DOHH2 (cell line): ENCODE results near the gene ZNF385C.

Experiments used
- H3F3A ChIP-seq: fragments of 200-600 bp; sonication (generic), shearing (Covaris generic); 2 replicates; pipeline ENCODE4 v1.6.0; 2016; ENCODE audit warnings: antibody characterized with exemption, mild to moderate bottlenecking; ENCODE audit not compliant: control insufficient read depth, insufficient read depth
- H3K27ac ChIP-seq: fragments of 200-600 bp; sonication (generic); 2 replicates; pipeline ENCODE4 v1.5.1; 2014; ENCODE audit warnings: low read depth, mild to moderate bottlenecking, low read length, moderate library complexity
- H3K27me3 ChIP-seq: fragments of 200-600 bp; sonication (generic); 2 replicates; pipeline ENCODE4 v1.6.1; 2014; ENCODE audit warnings: mild to moderate bottlenecking, low read length, mixed read lengths; ENCODE audit not compliant: control insufficient read depth
- H3K36me3 ChIP-seq: fragments of 200-600 bp; sonication (generic); 2 replicates; pipeline ENCODE4 v1.6.1; 2014; ENCODE audit warnings: mild to moderate bottlenecking, low read length, moderate library complexity, mixed read lengths; ENCODE audit not compliant: control insufficient read depth
- H3K4me1 ChIP-seq: fragments of 200-600 bp; sonication (generic); 2 replicates; pipeline ENCODE4 v1.6.1; 2014; ENCODE audit warnings: mild to moderate bottlenecking, low read length, mixed read lengths; ENCODE audit not compliant: control insufficient read depth
- H3K4me2 ChIP-seq: fragments of 200-600 bp; sonication (generic); 2 replicates; pipeline ENCODE4 v1.6.0; 2014; ENCODE audit warnings: mild to moderate bottlenecking, low read length, moderate library complexity
- H3K4me3 ChIP-seq: fragments of 200-600 bp; sonication (generic); 2 replicates; pipeline ENCODE4 v1.5.1; 2014; ENCODE audit warnings: mild to moderate bottlenecking, low read length, mixed read lengths
- H3K79me2 ChIP-seq: fragments of 200-600 bp; sonication (generic); 2 replicates; pipeline ENCODE4 v1.6.1; 2014; ENCODE audit warnings: mild to moderate bottlenecking, low read length, mixed read lengths; ENCODE audit not compliant: control insufficient read depth
- H3K9me2 ChIP-seq: fragments of 200-600 bp; sonication (generic); replicated peaks from 2 replicates; pipeline ENCODE4 v1.6.1; 2014; ENCODE audit warnings: mild to moderate bottlenecking, low read length, mixed read lengths; ENCODE audit not compliant: control insufficient read depth
- H3K9me3 ChIP-seq: fragments of 200-600 bp; sonication (generic); 2 replicates; pipeline ENCODE4 v1.6.1; 2014; ENCODE audit warnings: antibody characterized with exemption, low read length, mixed read lengths; ENCODE audit not compliant: control insufficient read depth, insufficient read depth
- H4K20me1 ChIP-seq: fragments of 200-600 bp; sonication (generic); 2 replicates; pipeline ENCODE4 v1.6.0; 2014; ENCODE audit warnings: low read depth, mild to moderate bottlenecking, antibody characterized with exemption, low read length, moderate library complexity; ENCODE audit not compliant: control insufficient read depth, insufficient read depth
- CTCF ChIP-seq: fragments of 200-600 bp; sonication (generic); IDR thresholded peaks from one replicate; pipeline ENCODE4 v1.5.1; 2014; ENCODE audit warnings: antibody characterized with exemption, mild to moderate bottlenecking, low read depth, low read length; ENCODE audit not compliant: poor library complexity, severe bottlenecking
- EZH2phosphoT487 ChIP-seq: fragments of 200-600 bp; sonication (generic); IDR thresholded peaks from 2 replicates; pipeline ENCODE4 v1.6.1; 2017; ENCODE audit warnings: borderline replicate concordance, mild to moderate bottlenecking, antibody characterized with exemption, low read length, moderate library complexity, mixed read lengths

ZNF385C gene

GRCh38 chr17:42124256-42124655, 26.0 kb upstream of the ZNF385C start:
- no peaks in the 10 kb centered on the region for H3K9me2 ChIP-seq
- H3K27ac ChIP-seq: no peak overlapping the region
- H3F3A ChIP-seq: peaks cover 2% of the 10 kb centered on the region; the same call in 1 of the 2 replicates
- H3K27me3 ChIP-seq: no peaks in the 10 kb centered on the region
- H3K4me1 ChIP-seq: peaks cover 15% of the 10 kb centered on the region
- no peak for TF ChIP-seq EZH2phosphoT487
- TF ChIP-seq CTCF: no peak
- H3K4me2 ChIP-seq: no peak overlapping the region
- no peaks in the 10 kb centered on the region for H4K20me1 ChIP-seq
- H3K79me2 ChIP-seq: peaks cover 6% of the 10 kb centered on the region
- H3K9me3 ChIP-seq: no peaks in the 10 kb centered on the region
- H3K4me3 ChIP-seq: no peak overlapping the region
- H3K36me3 ChIP-seq: peaks cover 50% of the 10 kb centered on the region

GRCh38 chr17:42122371-42123303, 24.4 kb upstream of the ZNF385C start, which contains the start of gene HSPB9:
Gene HSPB9 (plus strand): TSS chr17:42122804. CDS start chr17:42122851, 47 bp downstream.
- TF ChIP-seq CTCF (no peak), EZH2phosphoT487 (no peak)
- Histone ChIP-seq H3F3A (peaks cover 2% of the 10 kb centered on the region; the same call in 1 of the 2 replicates), H3K36me3 (peaks cover 49% of the 10 kb centered on the region), H3K9me3 (no peaks in the 10 kb centered on the region), H3K79me2 (peaks cover 6% of the 10 kb centered on the region), H3K4me1 (peaks cover 20% of the 10 kb centered on the region), H3K4me3 (no peak within 1 kb of the TSS), H3K4me2 (no peak within 1 kb of the TSS), H3K9me2 (no peaks in the 10 kb centered on the region), H3K27ac (no peak within 1 kb of the TSS), H4K20me1 (no peaks in the 10 kb centered on the region), H3K27me3 (no peaks in the 10 kb centered on the region)

DNA sequence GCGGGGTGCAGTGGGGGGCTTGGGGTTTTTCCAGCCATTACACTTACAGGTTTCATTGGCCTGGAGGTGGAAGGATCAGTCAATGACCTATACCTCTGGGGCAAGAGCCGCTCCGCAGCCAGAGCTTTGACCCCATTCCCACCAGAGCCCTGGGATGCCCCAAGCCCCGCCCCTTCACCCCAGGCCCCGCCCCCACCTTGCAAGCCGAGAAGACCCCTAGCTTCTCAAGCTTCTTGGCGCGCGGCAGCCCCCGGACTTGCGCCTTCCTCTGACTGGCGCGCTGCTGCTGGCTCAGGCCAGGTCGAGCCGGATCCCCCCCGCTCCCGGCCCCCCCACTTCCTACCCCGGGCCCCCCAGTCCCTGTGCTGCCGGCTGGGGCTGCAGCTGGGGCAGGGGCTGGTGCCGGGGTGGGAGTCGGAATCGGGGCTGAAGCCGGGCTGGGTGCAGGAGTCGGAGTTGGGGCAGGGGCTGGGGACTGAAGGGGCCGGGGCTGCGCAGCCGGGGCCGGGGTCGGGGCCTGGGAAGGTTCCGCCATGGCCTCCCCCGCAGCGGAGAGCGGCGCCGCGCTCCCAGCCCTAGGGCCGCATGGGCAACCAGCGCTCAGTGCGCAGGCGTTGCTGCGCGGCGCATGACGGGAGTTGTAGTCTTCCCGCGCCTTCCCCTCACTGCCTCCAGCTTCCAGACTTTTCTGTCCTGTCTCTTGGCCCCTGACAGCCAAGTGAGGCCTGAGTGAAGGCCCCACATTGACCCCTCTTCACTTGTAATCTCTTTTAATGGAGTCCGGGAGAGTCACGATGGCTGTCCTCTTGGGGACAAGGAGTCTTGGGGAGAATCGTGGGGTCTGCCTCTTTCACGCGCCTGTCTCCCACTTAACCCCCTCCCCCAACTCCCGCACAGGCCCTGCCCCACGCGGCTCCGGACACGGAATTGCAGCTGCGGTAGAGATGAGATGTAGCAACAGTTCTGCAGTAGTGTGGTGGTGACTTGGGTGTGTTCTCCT, 22.8 kb upstream of the ZNF385C start, which contains the start of gene KAT2A:
TSS of gene KAT2A (minus strand) at position 598 of the 1,000 bp plus-strand sequence. CDS start at position 535, 63 bp downstream.
- no peaks in the 10 kb centered on the region for H3K9me2 ChIP-seq
- no peaks in the 10 kb centered on the region for H3K27me3 ChIP-seq
- no peaks in the 10 kb centered on the region for H4K20me1 ChIP-seq
- peak within 1 kb of the TSS; percentile 82 for H3K4me3 ChIP-seq
- peaks cover 28% of the 10 kb centered on the region for H3K4me1 ChIP-seq
- H3K27ac ChIP-seq: peak within 1 kb of the TSS; percentile 23; the same call in 1 of the 2 replicates
- H3K9me3 ChIP-seq: no peaks in the 10 kb centered on the region
- H3K36me3 ChIP-seq: peaks cover 50% of the 10 kb centered on the region
- H3F3A ChIP-seq: peaks cover 2% of the 10 kb centered on the region
- H3K79me2 ChIP-seq: peaks cover 6% of the 10 kb centered on the region
- H3K4me2 ChIP-seq: peak within 1 kb of the TSS; percentile 90
- TF ChIP-seq CTCF: no peak
- TF ChIP-seq EZH2phosphoT487: no peak
